GM18508 (cell line): ENCODE results near the gene FAT1.

Source experiments
- ATAC-seq: cut with Tn5 transposase; IDR thresholded peaks from one replicate; pipeline ENCODE4 v1.9.1; 2021; ENCODE audit warnings: moderate number of reproducible peaks; ENCODE audit not compliant: insufficient read depth, unreplicated experiment

The FAT1 gene

DNA sequence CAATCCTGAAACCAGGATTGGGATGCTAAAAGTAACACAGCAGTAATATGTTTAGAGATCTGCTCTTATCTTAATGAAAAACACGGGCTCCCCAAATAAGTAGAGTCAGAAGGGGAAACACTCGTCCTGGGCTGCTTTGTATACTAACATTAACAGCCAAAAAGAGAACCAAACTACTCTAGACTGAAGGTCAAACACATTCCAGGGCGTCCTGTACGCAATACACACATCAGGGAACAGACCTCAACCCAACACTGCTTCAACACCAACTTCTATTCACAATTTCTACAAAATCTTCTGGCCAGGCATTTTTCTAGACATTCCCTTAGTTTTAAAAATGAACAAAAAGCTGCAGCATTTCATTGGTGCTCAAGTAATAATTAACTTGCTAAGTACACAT is 21.4 kb downstream of the FAT1 start:
- ATAC-seq = no peak

DNA sequence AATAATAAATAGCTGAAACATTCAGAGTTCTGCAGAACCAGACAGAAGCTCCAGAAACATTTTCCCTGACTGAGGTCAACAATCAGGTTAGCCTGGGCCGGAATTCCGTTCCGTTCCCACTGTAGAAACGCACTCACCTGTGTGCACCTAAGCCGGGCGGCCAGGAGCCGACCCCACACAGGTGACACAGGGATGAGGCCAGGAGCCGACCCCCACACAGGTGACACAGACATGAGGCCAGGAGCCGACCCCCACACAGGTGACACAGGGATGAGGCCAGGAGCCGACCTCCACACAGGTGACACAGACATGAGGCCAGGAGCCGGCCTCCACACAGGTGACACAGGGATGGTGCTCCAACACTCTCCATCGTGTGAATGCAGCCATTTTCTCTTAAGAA is 21.9 kb downstream of the FAT1 start:
- no peak for ATAC-seq

GRCh38 chr4:186701273-186701672 is 22.4 kb downstream of the FAT1 start:
- ATAC-seq = no peak

GRCh38 chr4:186700746-186701145 is 22.9 kb downstream of the FAT1 start:
- no peak for ATAC-seq

- ATAC-seq = no peak
Observed at GRCh38 chr4:186699881-186700397, 23.7 kb downstream of the FAT1 start.

DNA sequence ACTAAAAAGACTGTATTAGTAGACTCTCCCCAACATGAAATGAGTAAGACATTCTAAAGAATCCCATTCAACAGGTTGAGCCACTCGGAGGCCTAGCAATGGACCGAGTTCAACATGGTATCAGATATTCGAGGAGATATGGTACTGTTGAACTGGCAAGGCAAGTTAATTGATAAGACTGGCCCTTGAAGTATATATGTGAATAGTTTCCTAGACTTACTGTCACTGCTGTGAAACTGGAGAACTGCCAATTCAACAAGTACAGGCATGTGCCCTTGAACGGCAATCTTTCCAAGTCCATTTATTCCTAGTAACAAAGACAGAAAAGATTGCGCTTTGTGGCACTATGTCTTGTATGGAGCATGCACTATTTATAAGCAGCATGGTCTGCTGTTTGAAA is 24.4 kb downstream of the FAT1 start:
- no peak for ATAC-seq

GRCh38 chr4:186698525-186698924 is 25.1 kb downstream of the FAT1 start:
- ATAC-seq = no peak

GRCh38 chr4:186698028-186698427 is 25.6 kb downstream of the FAT1 start:
- no peak for ATAC-seq

- ATAC-seq = no peak
Observed at GRCh38 chr4:186695392-186695791, 28.3 kb downstream of the FAT1 start.

DNA sequence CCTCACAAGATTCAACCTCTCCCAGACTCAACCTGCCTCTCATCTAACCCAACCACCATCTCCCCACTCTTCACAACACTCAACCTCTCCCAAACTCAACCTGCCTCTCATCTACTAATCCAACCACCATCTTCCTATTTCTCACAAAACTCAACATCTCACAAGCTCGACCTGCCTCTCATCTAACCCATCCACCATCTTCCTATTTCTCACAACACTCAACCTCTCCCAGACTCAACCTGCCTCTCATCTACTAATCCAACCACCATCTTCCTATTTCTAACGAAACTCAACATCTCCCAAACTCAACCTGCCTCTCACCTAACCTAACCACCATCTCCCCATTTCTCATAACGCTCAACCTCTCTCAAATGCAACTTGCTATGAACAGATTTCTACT is 29.8 kb downstream of the FAT1 start:
- no peak for ATAC-seq

DNA sequence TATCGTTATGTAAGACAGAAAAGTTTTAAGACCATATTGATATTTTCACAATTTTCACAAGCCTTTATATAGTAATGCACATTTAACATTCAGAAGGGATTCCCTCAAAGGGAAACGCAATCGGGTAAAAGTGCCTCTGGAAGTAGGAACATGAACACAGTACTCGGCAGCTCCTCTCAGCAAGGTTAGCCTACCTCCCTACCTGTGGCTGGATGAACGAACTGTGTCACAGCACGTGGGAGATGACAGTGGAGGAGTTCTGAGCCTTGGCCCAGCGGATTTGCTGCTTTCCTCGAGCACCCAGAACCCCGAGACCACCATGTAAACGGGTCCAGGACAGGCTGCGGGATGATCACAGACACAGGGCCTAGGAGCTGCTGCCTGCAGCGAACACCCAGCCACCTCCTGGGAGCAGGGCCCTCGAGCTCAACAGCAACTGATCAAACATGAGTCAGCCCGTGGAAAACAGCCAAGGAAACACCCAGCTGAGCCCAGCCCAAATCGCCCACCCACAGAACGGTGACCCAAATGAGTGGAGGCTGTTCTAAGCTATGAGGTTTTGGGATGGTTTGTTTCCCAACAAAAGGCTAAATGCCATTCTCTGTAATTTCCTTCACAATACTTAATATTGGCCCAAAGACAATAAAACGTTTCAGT is 30.4 kb downstream of the FAT1 start:
- no peak for ATAC-seq

DNA sequence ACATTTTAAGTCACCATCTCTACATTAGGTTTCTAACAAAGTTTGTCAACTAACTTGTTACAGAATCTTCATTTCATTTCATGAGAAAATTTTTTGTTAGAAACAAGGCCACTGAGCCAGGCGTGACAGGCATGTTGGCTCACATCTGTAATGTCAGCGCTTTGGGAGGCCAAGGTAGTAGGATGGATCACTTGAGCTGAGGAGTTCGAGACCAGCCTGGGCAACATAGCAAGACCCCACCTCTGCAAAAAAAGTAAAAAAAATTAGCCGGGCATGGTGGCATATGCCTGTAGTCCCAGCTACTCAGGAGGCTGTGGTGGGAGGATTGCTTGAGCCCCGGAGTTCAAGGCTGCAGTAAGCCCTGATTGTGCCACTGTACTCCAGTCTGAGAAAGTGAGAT is 32.3 kb downstream of the FAT1 start:
- ATAC-seq = no peak

- ATAC-seq = no peak
Observed at GRCh38 chr4:186689476-186689875, 34.2 kb downstream of the FAT1 start.

DNA sequence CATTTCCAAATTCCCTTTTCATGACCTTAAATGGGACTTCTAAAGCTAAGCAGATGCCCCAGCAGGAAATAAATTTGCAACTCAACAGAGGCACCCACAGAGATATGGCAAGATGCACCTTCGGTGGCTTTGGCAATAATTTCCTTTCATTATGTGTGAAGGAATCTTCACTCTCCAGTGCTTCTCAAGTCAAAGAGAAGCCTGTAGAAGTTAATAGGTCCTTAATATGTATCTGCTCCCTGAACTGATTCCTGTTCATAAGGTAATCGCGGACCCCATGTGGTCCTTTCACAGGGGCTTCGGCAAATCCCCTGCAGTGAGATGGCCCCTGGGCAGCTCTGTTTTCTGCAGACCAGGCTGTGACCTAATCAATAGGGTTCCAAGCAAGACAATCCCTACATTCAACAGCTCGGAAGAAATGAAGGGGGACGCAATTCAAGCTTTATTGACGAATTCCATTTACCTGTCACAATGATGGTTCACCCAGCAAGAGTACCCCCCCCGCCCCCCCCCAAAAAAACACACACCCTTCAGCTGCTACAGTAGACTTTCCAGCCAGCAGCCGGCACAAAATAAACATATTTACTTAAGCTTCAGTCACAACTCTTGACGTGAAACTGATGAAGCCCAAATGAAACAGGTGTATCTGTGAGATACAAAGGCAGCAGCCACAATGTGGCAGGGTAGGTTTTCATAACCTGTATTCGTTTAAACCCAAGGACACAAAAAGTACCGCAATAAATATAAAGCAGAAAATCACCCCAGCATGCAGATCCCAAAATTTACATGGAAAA is 35.3 kb downstream of the FAT1 start:
- ATAC-seq = no peak

GRCh38 chr4:186687265-186687664 is 36.4 kb downstream of the FAT1 start:
- ATAC-seq = no peak

- no peak for ATAC-seq
Observed at GRCh38 chr4:186685767-186686183, 37.9 kb downstream of the FAT1 start.

- no peak for ATAC-seq
Observed at GRCh38 chr4:186684889-186685309, 38.8 kb downstream of the FAT1 start.

DNA sequence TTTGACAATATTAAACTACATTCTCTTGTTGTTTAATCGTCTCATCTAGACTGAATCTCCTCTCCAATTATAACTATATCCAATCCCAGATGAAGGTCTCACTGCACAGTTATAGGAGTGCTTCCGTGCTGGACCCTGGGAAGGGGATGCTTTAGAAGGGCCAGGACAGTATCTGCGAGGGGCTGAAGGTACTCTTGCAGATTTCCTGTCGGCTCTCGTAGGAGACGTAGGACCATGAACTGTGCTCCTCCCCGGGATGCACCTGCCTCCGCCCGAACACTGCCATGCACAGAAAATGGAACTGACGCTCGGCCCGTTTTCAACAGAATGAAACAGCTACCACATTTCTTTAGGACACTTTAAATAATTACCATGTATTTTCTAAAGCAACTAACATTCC is 39.4 kb downstream of the FAT1 start:
- ATAC-seq = no peak

DNA sequence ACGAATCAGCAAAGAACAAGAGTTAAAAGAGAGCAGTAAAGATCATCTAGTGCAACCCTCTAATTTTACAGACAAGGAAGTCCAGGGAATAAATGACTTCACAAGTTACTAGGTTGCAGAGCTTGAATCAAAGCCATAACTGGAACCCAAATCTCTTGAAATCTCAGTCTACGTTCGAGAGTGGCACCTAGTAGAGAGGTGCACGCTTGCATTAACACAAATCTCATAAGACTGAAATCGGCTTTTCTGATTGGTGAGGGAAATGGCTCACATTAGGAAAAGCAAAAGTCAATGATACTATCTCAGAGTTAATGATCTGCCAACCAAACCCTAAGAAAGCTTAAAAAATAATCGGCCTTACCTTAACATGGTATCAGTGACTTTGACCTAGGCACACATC is 43.0 kb downstream of the FAT1 start:
- ATAC-seq = no peak

- no peak for ATAC-seq
Observed at GRCh38 chr4:186676531-186677161, 47.0 kb downstream of the FAT1 start.

- ATAC-seq = no peak
Observed at GRCh38 chr4:186669735-186670134, 53.9 kb downstream of the FAT1 start.
